ENCODE data around the gene CA5A. TPM values are rescaled to one million over a fixed set of nuclear protein-coding genes. Genes with fewer than 3 reads are reported as not detected.
"Not testable (repeated sequence)": the region's sequence is repeated elsewhere in the genome, so short reads cannot be mapped to it uniquely, and the experiment has no call there.

Gene CA5A
- total RNA-seq, 1 experiment from 2014 or later: 1.7 TPM

DNA sequence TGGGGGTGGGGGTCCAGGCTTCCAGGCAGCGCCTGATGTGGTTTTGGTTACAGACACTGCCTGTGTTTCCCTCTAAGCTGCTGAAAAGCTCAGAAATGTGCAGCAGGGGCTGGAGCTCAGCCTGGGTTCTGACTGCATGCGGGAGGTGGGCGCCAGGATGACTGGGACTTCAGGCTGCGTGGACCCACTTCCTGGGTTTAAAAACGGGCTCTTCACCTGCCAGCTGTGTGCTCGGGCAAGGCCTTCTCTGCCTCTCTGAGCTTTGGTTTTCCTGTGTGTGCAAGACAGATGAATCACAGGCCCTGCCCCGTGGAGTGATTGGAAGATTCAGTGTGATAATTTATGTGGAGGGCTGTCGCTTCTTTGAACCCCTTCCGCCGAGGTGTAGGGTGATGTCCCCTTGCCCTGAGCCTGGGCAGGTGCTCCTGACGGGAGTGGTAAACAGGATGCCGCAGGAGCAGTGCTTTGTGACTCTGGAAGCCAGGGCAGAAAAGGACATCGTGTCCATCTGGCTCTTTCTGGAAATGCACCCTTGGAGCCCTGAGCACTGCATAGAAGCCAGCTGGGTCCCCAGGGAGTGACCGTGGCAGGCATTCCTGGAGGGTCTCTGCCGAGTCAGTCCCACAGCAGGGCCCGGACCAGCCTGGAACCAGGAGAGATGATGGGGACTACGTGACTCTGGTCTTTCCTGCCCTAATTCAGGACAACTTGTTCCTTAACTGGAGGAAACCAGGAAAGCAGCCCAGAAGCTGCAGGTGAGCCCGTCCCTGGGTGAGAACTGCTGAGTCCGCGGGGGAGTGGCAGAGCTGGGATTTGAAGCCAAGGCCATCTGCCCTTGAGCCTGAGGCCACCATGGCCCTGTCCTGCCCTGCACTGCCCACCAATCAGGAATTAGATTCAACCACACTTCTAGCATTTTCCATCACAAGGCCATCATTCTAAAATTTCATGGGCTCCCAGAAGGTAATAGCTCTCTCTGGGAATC, 38.5 kb downstream of the CA5A start:
- intact Hi-C loops (cut with micrococcal nuclease; ENCODE audit: unreplicated experiment): no loop called here
- H3K4me3 Mint-ChIP-seq (ENCODE audit: unreplicated experiment): no peak overlapping the region
- no peak for DNase-seq
- ChIA-PET POLR2A (no interaction called here), CTCF (no interaction called here)
- H3K36me3 Mint-ChIP-seq (ENCODE audit: insufficient read depth, unreplicated experiment): no peaks in the 10 kb centered on the region
- no peak overlapping the region for H3K27ac Mint-ChIP-seq (ENCODE audit: unreplicated experiment)
- Histone ChIP-seq H3K36me3 (ENCODE audit: control insufficient read depth, insufficient read depth, low read length) (no peaks in the 10 kb centered on the region), H3K4me1 (0 out of 2 replicates have a peak, but pooled peaks cover 6% of the 10 kb centered on the region), H3K27me3 (replicated peaks; ENCODE audit: control insufficient read depth, insufficient read depth, low read length) (no peaks in the 10 kb centered on the region), H3K4me3 (ENCODE audit: low read depth, low read length) (no peak overlapping the region), H3K9me3 (no peaks in the 10 kb centered on the region)
- no peaks in the 10 kb centered on the region for H3K27me3 Mint-ChIP-seq (ENCODE audit: insufficient read depth, unreplicated experiment)
- no TSS peak for BruUV-seq (replicated peaks)
- peaks cover 10% of the 10 kb centered on the region for H3K4me1 Mint-ChIP-seq (ENCODE audit: low read depth, unreplicated experiment)
- H3K9me3 Mint-ChIP-seq (ENCODE audit: unreplicated experiment): no peaks in the 10 kb centered on the region
- no peak for TF ChIP-seq CTCF (IDR thresholded peaks at IDR 0.05; ENCODE audit: insufficient read depth in 1 of 2, low read depth in 1 of 2, low read length in 1 of 2, severe bottlenecking in 1 of 2, unreplicated experiment in 1 of 2)

DNA sequence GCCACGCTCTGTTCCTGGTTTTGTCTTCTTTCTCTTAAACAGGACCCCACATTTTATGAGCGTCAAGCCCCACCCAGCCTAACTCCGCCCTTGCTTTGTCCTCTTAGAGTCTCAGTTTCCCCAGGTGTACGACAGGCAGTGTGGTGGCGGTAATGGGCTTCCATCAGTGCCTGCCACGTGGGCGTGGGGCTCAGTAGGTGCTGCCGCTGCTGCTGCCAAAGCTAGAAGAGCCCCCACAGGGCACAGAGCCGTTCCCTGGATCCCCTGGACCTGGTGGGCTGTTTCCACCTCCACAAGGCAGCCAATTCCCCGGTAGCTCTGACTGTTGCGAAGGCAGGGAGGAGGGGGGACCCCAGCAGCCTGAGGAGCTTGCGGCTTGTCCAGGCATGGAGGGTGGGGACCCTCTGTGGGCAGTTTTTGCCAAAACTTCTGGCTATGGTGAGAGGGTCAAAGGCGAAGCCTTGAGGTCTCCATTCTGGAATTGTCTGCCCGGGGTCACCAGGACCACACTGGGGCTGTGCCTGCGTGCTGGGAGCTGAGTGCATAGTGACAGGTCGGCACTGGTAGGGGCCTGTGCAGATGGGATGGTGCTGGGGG, 39.3 kb downstream of the CA5A start:
- peaks cover 10% of the 10 kb centered on the region for H3K4me1 Mint-ChIP-seq (ENCODE audit: low read depth, unreplicated experiment)
- intact Hi-C loops (cut with micrococcal nuclease; ENCODE audit: unreplicated experiment); H3K36me3 ChIP-seq (ENCODE audit: control insufficient read depth, insufficient read depth, low read length); BruUV-seq (replicated peaks); H3K4me3 Mint-ChIP-seq (ENCODE audit: unreplicated experiment); H3K27ac Mint-ChIP-seq (ENCODE audit: unreplicated experiment); H3K27me3 ChIP-seq (replicated peaks; ENCODE audit: control insufficient read depth, insufficient read depth, low read length); H3K4me1 ChIP-seq; CTCF ChIA-PET; H3K4me3 ChIP-seq (ENCODE audit: low read depth, low read length); H3K9me3 ChIP-seq; H3K9me3 Mint-ChIP-seq (ENCODE audit: unreplicated experiment); H3K27me3 Mint-ChIP-seq (ENCODE audit: insufficient read depth, unreplicated experiment); DNase-seq; H3K36me3 Mint-ChIP-seq (ENCODE audit: insufficient read depth, unreplicated experiment); POLR2A ChIA-PET: not testable (repeated sequence)

- H3K27me3 ChIP-seq (replicated peaks; ENCODE audit: control insufficient read depth, insufficient read depth, low read length); BruUV-seq (replicated peaks); H3K36me3 ChIP-seq (ENCODE audit: control insufficient read depth, insufficient read depth, low read length); H3K36me3 Mint-ChIP-seq (ENCODE audit: insufficient read depth, unreplicated experiment); H3K27me3 Mint-ChIP-seq (ENCODE audit: insufficient read depth, unreplicated experiment); H3K4me3 ChIP-seq (ENCODE audit: low read depth, low read length); CTCF ChIA-PET; H3K4me3 Mint-ChIP-seq (ENCODE audit: unreplicated experiment); DNase-seq; H3K9me3 Mint-ChIP-seq (ENCODE audit: unreplicated experiment); H3K27ac Mint-ChIP-seq (ENCODE audit: unreplicated experiment); POLR2A ChIA-PET; H3K4me1 ChIP-seq; H3K9me3 ChIP-seq; intact Hi-C loops (cut with micrococcal nuclease; ENCODE audit: unreplicated experiment): not testable (repeated sequence)
- peaks cover 10% of the 10 kb centered on the region for H3K4me1 Mint-ChIP-seq (ENCODE audit: low read depth, unreplicated experiment)
These were observed 40.0 kb downstream of the CA5A start for GRCh38 chr16:87896176-87896890.
